ENCODE data around the gene SMC1B.

The SMC1B gene

DNA sequence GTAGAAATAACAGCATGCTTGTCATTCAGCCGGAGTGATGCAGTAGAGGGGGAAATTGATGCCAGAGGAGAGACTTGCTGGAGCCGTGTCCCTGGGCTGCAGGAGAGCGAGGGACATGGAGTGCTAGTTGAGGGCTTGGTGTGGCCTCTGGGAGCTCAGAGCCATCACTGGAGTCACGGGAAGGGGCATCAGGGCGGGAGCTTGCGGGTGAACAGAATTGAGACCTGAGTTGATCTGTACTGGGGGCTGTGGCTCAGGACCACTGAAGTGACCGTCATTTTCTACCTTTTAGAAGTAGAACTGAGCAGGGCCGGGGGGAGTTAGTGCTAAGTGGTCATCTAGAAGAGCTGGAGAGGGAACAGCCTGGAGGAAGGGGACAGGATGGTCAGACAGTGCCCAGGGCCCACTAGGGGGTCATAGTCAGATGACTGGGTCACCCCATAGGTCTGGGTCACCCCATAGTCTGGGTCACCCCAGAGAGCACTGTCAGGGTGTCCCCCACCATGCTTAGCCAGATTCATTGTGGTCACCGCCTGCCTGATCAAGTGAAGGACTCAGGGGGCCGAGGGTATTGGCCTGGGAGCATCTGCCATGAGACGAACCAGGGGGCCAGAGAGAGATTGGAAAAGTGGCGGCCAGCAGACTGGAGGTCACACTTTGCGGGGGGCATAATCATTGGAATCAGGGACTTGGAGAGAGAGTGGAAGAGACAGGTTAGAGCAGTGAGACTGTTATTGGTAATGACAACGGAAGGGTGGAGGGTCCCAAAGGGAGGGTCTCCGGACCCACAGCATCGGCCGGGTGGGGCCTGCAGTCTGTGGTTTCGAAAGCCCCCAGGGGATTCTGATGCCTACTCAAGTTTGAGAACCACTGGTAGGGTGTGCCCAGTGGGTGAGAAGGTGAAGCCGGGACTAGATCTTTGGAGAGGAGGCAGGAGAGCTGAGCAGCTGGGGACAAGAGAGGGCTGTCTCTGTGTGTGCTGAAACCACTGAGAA is 15.3 kb upstream of the SMC1B start:
- Histone ChIP-seq H3K9me3 (ENCODE audit: control insufficient read depth, low read length) (peaks cover 7% of the 10 kb centered on the region), H3K4me3 (ENCODE audit: extremely low read depth, insufficient read depth, low read length, poor library complexity, severe bottlenecking) (no peak overlapping the region), H3K4me1 (ENCODE audit: control insufficient read depth, insufficient read depth, low read length, poor library complexity, severe bottlenecking) (no peaks in the 10 kb centered on the region), H3K27ac (ENCODE audit: low read depth, low read length, severe bottlenecking) (no peak overlapping the region), H3K36me3 (ENCODE audit: control insufficient read depth, insufficient read depth, low read length) (no peaks in the 10 kb centered on the region)
- 91% methylated on average over 19 of the region's 19 CpGs for WGBS, 2 experiments (ENCODE audit: insufficient coverage in 2 of 2)

DNA sequence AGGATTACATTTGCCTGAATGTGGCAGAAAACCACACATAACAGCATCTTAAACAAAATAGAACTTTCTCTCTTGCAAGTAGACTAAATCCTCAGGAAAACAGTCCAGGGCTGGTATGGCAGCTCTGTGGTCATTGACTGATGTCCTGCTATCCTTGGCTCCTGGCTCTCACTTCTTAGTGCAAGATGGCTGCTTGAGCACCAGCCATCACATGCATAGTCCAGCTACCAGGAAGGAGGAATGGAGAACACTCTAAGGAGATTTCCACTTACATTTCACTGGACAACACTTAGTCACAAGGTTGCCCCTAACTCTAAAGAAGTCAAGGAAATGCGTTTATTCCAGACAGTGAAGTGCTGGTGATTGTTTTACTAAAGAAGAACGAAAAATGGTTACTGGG is 13.7 kb upstream of the SMC1B start:
- 86 to 100% methylated on average over 1 to 2 of the region's 2 CpGs for WGBS, 2 experiments (ENCODE audit: insufficient coverage in 2 of 2)
- Histone ChIP-seq H3K4me3 (ENCODE audit: extremely low read depth, insufficient read depth, low read length, poor library complexity, severe bottlenecking) (no peak overlapping the region), H3K36me3 (ENCODE audit: control insufficient read depth, insufficient read depth, low read length) (no peaks in the 10 kb centered on the region), H3K4me1 (ENCODE audit: control insufficient read depth, insufficient read depth, low read length, poor library complexity, severe bottlenecking) (no peaks in the 10 kb centered on the region), H3K27ac (ENCODE audit: low read depth, low read length, severe bottlenecking) (no peak overlapping the region), H3K9me3 (ENCODE audit: control insufficient read depth, low read length) (peaks cover 7% of the 10 kb centered on the region)

DNA sequence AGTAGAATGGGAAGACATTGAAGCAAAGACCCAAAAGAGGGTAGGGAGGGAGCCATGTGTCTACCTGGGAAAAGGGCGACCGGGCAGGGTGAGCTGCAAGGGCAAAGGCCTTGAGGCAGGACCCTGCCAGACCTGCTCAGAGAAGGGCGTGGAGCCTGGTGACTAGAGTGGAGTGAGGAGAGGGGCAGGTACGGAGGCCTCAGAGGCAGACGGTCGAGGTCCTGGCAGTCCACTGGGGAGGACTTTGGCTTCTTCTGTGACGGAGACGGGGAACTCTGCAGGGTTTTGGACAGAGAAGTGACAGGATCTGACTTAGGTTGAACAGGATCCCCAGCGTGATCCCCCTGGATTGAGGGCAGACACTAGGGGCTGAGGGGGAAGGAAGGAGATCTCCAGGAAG is 13.0 kb upstream of the SMC1B start:
- WGBS, 2 experiments (ENCODE audit: insufficient coverage in 2 of 2) = 94 to 97% methylated on average over 9 of the region's 9 CpGs
- H3K4me1 ChIP-seq (ENCODE audit: control insufficient read depth, insufficient read depth, low read length, poor library complexity, severe bottlenecking) = no peaks in the 10 kb centered on the region
- no peaks in the 10 kb centered on the region for H3K36me3 ChIP-seq (ENCODE audit: control insufficient read depth, insufficient read depth, low read length)
- H3K27ac ChIP-seq (ENCODE audit: low read depth, low read length, severe bottlenecking) = no peak overlapping the region
- peaks cover 7% of the 10 kb centered on the region for H3K9me3 ChIP-seq (ENCODE audit: control insufficient read depth, low read length)
- H3K4me3 ChIP-seq (ENCODE audit: extremely low read depth, insufficient read depth, low read length, poor library complexity, severe bottlenecking) = no peak overlapping the region

DNA sequence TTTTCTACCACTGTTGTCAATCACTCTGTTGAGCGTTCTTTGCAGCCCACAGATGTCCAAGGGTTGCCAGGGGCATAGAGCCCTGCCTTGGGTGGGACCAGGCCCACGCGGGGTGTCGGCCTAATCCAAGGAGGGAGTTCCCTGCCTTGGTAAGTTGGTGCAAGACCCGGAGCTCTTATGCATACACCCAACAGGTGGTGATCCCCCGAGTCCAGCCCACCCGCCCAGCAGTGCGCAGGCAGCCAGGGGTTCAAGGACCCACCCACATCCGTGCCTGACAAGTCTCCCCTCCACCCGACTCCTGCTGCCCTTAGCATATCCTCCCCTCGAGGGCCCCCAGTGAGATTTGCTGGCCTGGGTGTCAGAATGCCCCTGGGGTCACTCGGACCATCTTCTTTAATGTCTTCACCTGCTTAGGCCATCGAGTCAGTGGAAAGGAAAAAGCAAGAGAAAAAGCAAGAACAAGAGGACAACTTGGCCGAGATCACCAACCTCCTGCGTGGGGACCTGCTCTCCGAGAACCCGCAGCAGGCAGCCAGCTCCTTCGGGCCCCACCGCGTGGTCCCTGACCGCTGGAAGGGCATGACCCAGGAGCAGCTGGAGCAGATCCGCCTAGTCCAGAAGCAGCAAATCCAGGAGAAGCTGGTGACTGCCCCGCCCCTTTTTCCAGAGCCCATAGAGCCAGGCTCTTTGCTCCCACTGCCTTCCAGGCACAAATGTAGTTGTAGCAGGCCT is 12.3 kb upstream of the SMC1B start:
- H3K4me1 ChIP-seq (ENCODE audit: control insufficient read depth, insufficient read depth, low read length, poor library complexity, severe bottlenecking) = no peaks in the 10 kb centered on the region
- no peak overlapping the region for H3K4me3 ChIP-seq (ENCODE audit: extremely low read depth, insufficient read depth, low read length, poor library complexity, severe bottlenecking)
- 91 to 96% methylated on average over 21 to 22 of the region's 23 CpGs for WGBS, 2 experiments (ENCODE audit: insufficient coverage in 2 of 2)
- peaks cover 7% of the 10 kb centered on the region for H3K9me3 ChIP-seq (ENCODE audit: control insufficient read depth, low read length)
- no peaks in the 10 kb centered on the region for H3K36me3 ChIP-seq (ENCODE audit: control insufficient read depth, insufficient read depth, low read length)
- no peak overlapping the region for H3K27ac ChIP-seq (ENCODE audit: low read depth, low read length, severe bottlenecking)

DNA sequence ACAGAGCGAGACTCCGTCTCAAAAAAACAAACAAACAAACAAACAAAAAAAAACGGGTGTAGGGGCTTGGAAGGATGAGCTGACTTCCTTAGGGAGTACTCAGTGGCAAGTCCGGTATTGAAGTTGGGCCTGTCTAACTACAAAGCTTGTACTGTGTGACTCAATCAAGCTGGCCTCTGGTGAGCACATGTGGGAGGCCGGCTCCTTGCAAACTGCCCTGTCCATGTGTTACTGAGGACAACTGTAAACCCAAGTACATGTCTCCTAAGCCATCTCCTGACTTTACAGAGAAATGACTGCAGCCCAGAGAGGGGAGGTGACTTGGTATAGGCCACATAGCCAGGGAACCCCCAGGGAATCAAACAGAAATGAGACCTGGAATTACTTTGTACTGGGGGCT is 11.7 kb upstream of the SMC1B start:
- Histone ChIP-seq H3K27ac (ENCODE audit: low read depth, low read length, severe bottlenecking) (no peak overlapping the region), H3K9me3 (ENCODE audit: control insufficient read depth, low read length) (peaks cover 7% of the 10 kb centered on the region), H3K36me3 (ENCODE audit: control insufficient read depth, insufficient read depth, low read length) (no peaks in the 10 kb centered on the region), H3K4me3 (ENCODE audit: extremely low read depth, insufficient read depth, low read length, poor library complexity, severe bottlenecking) (no peak overlapping the region), H3K4me1 (ENCODE audit: control insufficient read depth, insufficient read depth, low read length, poor library complexity, severe bottlenecking) (no peaks in the 10 kb centered on the region)
- 84 to 100% methylated on average over 3 of the region's 5 CpGs for WGBS, 2 experiments (ENCODE audit: insufficient coverage in 2 of 2)

DNA sequence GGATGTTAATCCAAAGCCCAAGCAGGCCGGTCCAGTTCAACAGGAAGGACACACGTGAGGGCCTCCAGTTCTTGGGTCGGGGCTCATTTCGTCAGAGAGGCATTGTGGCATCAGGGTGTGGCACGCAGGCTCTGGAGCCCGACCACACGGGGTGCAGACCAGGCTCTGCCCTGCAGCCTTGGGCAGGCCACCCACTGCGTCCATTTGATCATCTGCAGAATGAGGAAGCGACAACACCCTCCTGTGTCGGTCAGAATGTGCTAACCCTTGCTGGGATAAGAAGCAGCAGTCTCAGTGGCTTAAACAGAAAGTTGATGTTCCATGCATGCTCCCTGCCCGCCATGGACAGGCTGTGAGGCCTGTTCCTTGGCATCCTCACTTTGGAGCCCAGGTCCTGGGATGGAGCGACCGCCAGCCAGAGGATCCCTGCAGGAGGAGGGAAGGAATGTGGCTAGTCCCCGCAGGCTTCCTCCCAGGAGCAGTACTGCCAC is 10.9 kb upstream of the SMC1B start:
- peaks cover 7% of the 10 kb centered on the region for H3K9me3 ChIP-seq (ENCODE audit: control insufficient read depth, low read length)
- 88 to 94% methylated on average over 11 of the region's 14 CpGs for WGBS, 2 experiments (ENCODE audit: insufficient coverage in 2 of 2)
- H3K27ac ChIP-seq (ENCODE audit: low read depth, low read length, severe bottlenecking) = no peak overlapping the region
- no peaks in the 10 kb centered on the region for H3K4me1 ChIP-seq (ENCODE audit: control insufficient read depth, insufficient read depth, low read length, poor library complexity, severe bottlenecking)
- H3K4me3 ChIP-seq (ENCODE audit: extremely low read depth, insufficient read depth, low read length, poor library complexity, severe bottlenecking) = no peak overlapping the region
- H3K36me3 ChIP-seq (ENCODE audit: control insufficient read depth, insufficient read depth, low read length) = no peaks in the 10 kb centered on the region

DNA sequence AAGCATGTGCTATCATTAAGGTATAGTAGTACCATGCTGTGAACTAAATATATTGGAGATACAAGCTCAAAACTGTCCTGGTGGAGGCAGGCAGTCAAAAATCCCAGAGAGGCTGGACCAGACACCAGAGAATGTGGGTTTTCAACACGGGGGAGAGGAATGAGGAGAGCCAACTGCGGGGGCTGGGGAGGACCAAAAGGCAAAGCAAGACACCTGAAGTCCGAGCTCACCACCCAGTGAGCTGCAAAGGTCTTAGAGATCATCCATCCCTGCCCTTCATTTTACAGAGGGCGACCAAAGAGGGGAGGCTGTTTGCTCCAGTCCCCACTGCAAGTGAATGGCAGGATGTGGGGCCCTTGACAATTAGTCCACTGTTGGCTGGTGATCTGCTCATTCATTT is 10.1 kb upstream of the SMC1B start:
- Histone ChIP-seq H3K9me3 (ENCODE audit: control insufficient read depth, low read length) (peaks cover 7% of the 10 kb centered on the region), H3K27ac (ENCODE audit: low read depth, low read length, severe bottlenecking) (no peak overlapping the region), H3K4me1 (ENCODE audit: control insufficient read depth, insufficient read depth, low read length, poor library complexity, severe bottlenecking) (no peaks in the 10 kb centered on the region), H3K36me3 (ENCODE audit: control insufficient read depth, insufficient read depth, low read length) (no peaks in the 10 kb centered on the region), H3K4me3 (ENCODE audit: extremely low read depth, insufficient read depth, low read length, poor library complexity, severe bottlenecking) (no peak overlapping the region)
- WGBS, 2 experiments (ENCODE audit: insufficient coverage in 2 of 2) = 76 to 85% methylated on average over 3 to 4 of the region's 4 CpGs

DNA sequence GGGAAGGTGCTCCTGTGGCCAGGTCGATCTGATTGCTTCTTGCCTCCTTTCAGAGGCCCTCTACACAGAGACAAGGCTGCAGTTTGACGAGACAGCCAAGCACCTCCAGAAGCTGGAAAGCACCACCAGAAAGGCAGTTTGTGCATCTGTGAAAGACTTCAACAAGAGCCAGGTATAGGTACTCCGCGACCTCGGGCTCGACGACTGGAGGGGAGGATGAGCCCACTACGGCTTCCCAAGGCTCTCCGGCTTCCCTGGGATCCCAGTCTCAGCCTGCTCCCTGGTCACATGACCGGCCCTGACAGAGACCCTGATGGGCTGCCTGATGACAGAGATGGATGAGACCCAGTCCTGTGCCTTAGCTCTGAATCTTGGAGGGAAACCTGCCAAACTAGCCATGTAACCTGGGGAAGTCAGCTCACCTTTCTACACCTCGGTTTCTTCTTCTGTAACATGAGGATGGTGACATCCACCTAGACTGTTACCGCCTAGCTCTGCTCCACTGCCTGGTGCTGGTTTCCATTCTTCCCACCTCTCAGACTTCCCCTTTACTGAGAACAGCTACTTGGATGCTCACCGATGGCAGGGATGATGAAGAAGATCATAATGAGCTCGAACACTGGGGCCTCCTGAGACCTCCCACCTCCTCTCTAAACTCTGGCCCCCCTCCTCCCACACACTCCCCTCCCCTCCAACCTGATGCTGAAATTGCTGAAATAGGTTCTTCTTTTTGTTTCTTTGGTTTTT is 9.0 kb upstream of the SMC1B start:
- Histone ChIP-seq H3K27ac (ENCODE audit: low read depth, low read length, severe bottlenecking) (no peak overlapping the region), H3K4me3 (ENCODE audit: extremely low read depth, insufficient read depth, low read length, poor library complexity, severe bottlenecking) (no peak overlapping the region), H3K36me3 (ENCODE audit: control insufficient read depth, insufficient read depth, low read length) (no peaks in the 10 kb centered on the region), H3K9me3 (ENCODE audit: control insufficient read depth, low read length) (peaks cover 7% of the 10 kb centered on the region), H3K4me1 (ENCODE audit: control insufficient read depth, insufficient read depth, low read length, poor library complexity, severe bottlenecking) (no peaks in the 10 kb centered on the region)
- WGBS, 2 experiments (ENCODE audit: insufficient coverage in 2 of 2) = 92 to 94% methylated on average over 11 to 13 of the region's 14 CpGs

DNA sequence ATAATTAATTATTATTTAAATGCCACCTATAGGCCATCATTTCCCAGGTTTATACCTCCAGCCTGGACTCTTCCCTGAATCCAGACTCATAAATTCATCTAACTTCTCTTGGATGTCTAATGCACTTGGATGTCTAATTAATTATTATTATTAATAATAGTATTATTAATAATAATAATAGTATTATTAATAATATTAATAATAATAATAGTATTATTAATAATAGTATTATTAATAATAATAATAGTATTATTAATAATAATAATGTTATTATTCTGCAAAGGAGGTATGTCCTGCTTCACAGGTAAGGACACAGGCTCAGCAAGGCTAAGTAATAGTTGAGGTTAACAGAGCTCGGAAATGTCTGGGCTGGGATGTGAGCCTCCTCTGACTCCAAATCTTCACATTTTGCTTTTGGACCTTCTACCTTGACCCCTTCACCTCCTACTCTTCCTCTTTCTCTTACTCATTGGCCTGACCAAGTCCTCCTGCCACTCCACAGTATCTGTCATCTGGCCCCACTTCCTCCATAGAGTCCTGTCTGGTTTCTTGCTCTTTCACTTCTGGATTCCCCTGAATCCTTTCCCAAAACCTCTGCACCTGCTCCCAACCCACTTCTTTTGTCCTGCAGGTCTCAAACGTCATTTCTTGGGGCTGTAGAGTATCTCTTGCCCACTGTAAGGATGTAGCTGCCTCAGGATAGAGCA is 8.1 kb upstream of the SMC1B start:
- H3K36me3 ChIP-seq (ENCODE audit: control insufficient read depth, insufficient read depth, low read length) = no peaks in the 10 kb centered on the region
- WGBS, 2 experiments (ENCODE audit: insufficient coverage in 2 of 2) = 86 to 90% methylated on average over 2 of the region's 2 CpGs

DNA sequence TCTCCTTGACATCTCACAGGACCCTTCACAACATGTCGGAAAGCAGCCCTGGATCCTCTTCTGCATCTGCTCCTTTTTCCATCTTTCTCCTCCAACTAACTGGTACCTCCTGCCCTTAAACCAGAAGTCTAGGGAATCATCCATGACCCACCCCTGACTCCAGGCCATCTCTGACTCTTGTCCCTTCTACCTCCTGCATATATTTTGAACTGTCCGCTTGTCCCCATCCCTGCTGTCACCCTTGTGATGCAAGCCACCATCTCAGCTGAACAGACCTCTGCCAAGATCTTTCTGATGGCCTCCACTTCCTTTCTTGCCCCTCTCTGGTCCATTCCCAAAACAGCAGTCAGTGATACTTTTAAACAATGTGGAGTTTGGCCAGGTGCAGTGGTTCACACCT is 7.1 kb upstream of the SMC1B start:
- 97 to 100% methylated on average over 2 of the region's 2 CpGs for WGBS, 2 experiments (ENCODE audit: insufficient coverage in 2 of 2)
- Histone ChIP-seq H3K27ac (ENCODE audit: low read depth, low read length, severe bottlenecking) (no peak overlapping the region), H3K36me3 (ENCODE audit: control insufficient read depth, insufficient read depth, low read length) (no peaks in the 10 kb centered on the region), H3K9me3 (ENCODE audit: control insufficient read depth, low read length) (no peaks in the 10 kb centered on the region), H3K4me3 (ENCODE audit: extremely low read depth, insufficient read depth, low read length, poor library complexity, severe bottlenecking) (no peak overlapping the region), H3K4me1 (ENCODE audit: control insufficient read depth, insufficient read depth, low read length, poor library complexity, severe bottlenecking) (no peaks in the 10 kb centered on the region)

More for the DNA sequence above, 8.1 kb upstream of the SMC1B start:
- no peak overlapping the region for H3K27ac ChIP-seq (ENCODE audit: low read depth, low read length, severe bottlenecking)
- no peaks in the 10 kb centered on the region for H3K9me3 ChIP-seq (ENCODE audit: control insufficient read depth, low read length)
- H3K4me1 ChIP-seq (ENCODE audit: control insufficient read depth, insufficient read depth, low read length, poor library complexity, severe bottlenecking) = no peaks in the 10 kb centered on the region
- H3K4me3 ChIP-seq (ENCODE audit: extremely low read depth, insufficient read depth, low read length, poor library complexity, severe bottlenecking) = no peak overlapping the region
